HEK293 (cell line): Measurements from ENCODE around the gene HSDL1.

Experiments
- GLIS2 ChIP-seq: fragments of 450-650 bp; formaldehyde crosslinking; IDR thresholded peaks from 2 replicates; pipeline ENCODE4 v1.5.1; 2016; ENCODE audit warnings: missing biosample characterization, missing genetic modification characterization
- MYNN ChIP-seq: fragments of 450-650 bp; formaldehyde crosslinking; IDR thresholded peaks from 2 replicates; pipeline ENCODE4 v1.5.1; 2016; ENCODE audit warnings: missing biosample characterization, missing genetic modification characterization, borderline replicate concordance
- ZBTB8A ChIP-seq: fragments of 450-650 bp; formaldehyde crosslinking; IDR thresholded peaks from 2 replicates; pipeline ENCODE4 v1.5.1; 2016; ENCODE audit warnings: missing biosample characterization, missing genetic modification characterization
- ZNF174 ChIP-seq: fragments of 450-650 bp; formaldehyde crosslinking; IDR thresholded peaks from 2 replicates; pipeline ENCODE4 v1.5.0; 2017; ENCODE audit warnings: missing biosample characterization, mild to moderate bottlenecking, missing genetic modification characterization
- ZNF24 ChIP-seq: fragments of 450-650 bp; formaldehyde crosslinking; IDR thresholded peaks from 2 replicates; pipeline ENCODE4 v1.5.1; 2016; ENCODE audit warnings: missing biosample characterization, missing genetic modification characterization
- ZNF335 ChIP-seq: fragments of 450-650 bp; formaldehyde crosslinking; conservative IDR thresholded peaks from 2 replicates; pipeline ENCODE4 v1.5.1; 2016; ENCODE audit warnings: missing biosample characterization, missing genetic modification characterization
- ZNF423 ChIP-seq: fragments of 450-650 bp; formaldehyde crosslinking; IDR thresholded peaks from 2 replicates; pipeline ENCODE4 v1.5.1; 2016; ENCODE audit warnings: missing biosample characterization, missing genetic modification characterization
- TF ChIP-seq, protein P1 (sequence below): fragments of 450-650 bp; formaldehyde crosslinking; IDR thresholded peaks from 2 replicates; pipeline ENCODE4 v1.5.1; 2016; ENCODE audit warnings: missing biosample characterization, missing genetic modification characterization
- TF ChIP-seq, protein P2 (sequence below): fragments of 450-650 bp; formaldehyde crosslinking; IDR thresholded peaks from 2 replicates; pipeline ENCODE4 v1.5.1; 2016; ENCODE audit warnings: missing biosample characterization, missing genetic modification characterization

DNA sequence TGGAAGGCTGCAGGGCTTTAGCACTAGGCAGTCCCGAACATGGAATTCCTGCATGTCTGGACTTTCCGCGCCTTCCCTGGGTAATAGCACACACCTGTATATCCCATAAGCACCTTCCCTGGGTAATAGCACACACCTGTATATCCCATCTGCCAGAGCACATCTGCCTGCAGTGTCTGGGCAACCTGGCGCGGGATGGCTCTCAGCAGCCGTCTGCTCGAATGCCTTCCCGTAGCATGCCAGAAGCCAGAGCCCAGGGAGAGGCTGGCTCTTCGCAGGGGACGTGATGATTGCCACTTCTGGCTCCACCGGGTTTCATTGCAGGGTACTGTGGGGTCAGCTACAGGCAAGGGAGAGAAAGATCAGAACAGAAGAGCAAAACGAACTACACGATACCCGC lies 49.5 kb downstream of the HSDL1 start:
- TF ChIP-seq ZNF174 (no peak), ZNF423 (no peak), MYNN (tag by site-specific recombination) (no peak), ZBTB8A (tag by site-specific recombination) (no peak), ZNF24 (tag by site-specific recombination) (no peak), GLIS2 (no peak), ZNF335 (tag by site-specific recombination) (no peak)
- TF ChIP-seq, protein P1, sequence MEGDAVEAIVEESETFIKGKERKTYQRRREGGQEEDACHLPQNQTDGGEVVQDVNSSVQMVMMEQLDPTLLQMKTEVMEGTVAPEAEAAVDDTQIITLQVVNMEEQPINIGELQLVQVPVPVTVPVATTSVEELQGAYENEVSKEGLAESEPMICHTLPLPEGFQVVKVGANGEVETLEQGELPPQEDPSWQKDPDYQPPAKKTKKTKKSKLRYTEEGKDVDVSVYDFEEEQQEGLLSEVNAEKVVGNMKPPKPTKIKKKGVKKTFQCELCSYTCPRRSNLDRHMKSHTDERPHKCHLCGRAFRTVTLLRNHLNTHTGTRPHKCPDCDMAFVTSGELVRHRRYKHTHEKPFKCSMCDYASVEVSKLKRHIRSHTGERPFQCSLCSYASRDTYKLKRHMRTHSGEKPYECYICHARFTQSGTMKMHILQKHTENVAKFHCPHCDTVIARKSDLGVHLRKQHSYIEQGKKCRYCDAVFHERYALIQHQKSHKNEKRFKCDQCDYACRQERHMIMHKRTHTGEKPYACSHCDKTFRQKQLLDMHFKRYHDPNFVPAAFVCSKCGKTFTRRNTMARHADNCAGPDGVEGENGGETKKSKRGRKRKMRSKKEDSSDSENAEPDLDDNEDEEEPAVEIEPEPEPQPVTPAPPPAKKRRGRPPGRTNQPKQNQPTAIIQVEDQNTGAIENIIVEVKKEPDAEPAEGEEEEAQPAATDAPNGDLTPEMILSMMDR (tag by site-specific recombination), result no peak
- TF ChIP-seq, protein P2, sequence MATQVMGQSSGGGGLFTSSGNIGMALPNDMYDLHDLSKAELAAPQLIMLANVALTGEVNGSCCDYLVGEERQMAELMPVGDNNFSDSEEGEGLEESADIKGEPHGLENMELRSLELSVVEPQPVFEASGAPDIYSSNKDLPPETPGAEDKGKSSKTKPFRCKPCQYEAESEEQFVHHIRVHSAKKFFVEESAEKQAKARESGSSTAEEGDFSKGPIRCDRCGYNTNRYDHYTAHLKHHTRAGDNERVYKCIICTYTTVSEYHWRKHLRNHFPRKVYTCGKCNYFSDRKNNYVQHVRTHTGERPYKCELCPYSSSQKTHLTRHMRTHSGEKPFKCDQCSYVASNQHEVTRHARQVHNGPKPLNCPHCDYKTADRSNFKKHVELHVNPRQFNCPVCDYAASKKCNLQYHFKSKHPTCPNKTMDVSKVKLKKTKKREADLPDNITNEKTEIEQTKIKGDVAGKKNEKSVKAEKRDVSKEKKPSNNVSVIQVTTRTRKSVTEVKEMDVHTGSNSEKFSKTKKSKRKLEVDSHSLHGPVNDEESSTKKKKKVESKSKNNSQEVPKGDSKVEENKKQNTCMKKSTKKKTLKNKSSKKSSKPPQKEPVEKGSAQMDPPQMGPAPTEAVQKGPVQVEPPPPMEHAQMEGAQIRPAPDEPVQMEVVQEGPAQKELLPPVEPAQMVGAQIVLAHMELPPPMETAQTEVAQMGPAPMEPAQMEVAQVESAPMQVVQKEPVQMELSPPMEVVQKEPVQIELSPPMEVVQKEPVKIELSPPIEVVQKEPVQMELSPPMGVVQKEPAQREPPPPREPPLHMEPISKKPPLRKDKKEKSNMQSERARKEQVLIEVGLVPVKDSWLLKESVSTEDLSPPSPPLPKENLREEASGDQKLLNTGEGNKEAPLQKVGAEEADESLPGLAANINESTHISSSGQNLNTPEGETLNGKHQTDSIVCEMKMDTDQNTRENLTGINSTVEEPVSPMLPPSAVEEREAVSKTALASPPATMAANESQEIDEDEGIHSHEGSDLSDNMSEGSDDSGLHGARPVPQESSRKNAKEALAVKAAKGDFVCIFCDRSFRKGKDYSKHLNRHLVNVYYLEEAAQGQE (tag by site-specific recombination), result no peak
